ENCODE data around the gene SEMA3E. TPM values are rescaled to one million over a fixed set of nuclear protein-coding genes. Genes with fewer than 3 reads are reported as not detected.

Gene SEMA3E
- total and polyA plus RNA-seq, 7 donors = 0.04 to 0.46 (median 0.27) TPM

DNA sequence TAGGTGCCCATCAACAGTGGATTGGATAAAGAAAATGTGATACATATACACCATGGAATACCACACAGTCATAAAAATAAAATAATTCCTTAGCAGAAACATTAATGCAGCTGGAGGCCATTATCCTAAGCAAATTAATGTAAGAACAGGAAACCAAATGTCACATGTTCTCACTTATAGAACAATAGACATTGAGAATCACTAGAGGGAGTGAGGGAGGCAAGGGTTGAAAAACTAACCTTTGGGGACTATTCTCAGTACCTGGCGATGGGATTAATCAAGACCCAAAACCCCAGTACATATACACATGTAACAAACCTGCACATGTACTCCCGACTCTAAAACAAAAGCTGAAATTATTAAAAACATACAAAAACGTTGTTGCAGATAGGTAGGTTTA is 222.6 kb downstream of the SEMA3E start:
- intact Hi-C loops (cut with DNase I) = no loop called here
- Histone ChIP-seq H3K4me1 (no peaks in the 10 kb centered on the region), H3K4me3 (no peak overlapping the region), H3K9me3 (no peaks in the 10 kb centered on the region), H3K27ac (no peak overlapping the region), H3K36me3 (ENCODE audit: insufficient read depth in 1 of 2, low read depth in 1 of 2) (no peaks in the 10 kb centered on the region), H3K27me3 (ENCODE audit: insufficient read depth in 3 of 3, low read length in 2 of 3) (no peaks in the 10 kb centered on the region)
- ATAC-seq (no peak), DNase-seq (no peak)
- TF ChIP-seq, protein P1, sequence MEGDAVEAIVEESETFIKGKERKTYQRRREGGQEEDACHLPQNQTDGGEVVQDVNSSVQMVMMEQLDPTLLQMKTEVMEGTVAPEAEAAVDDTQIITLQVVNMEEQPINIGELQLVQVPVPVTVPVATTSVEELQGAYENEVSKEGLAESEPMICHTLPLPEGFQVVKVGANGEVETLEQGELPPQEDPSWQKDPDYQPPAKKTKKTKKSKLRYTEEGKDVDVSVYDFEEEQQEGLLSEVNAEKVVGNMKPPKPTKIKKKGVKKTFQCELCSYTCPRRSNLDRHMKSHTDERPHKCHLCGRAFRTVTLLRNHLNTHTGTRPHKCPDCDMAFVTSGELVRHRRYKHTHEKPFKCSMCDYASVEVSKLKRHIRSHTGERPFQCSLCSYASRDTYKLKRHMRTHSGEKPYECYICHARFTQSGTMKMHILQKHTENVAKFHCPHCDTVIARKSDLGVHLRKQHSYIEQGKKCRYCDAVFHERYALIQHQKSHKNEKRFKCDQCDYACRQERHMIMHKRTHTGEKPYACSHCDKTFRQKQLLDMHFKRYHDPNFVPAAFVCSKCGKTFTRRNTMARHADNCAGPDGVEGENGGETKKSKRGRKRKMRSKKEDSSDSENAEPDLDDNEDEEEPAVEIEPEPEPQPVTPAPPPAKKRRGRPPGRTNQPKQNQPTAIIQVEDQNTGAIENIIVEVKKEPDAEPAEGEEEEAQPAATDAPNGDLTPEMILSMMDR (IDR thresholded peaks at IDR 0.05) = no peak
- WGBS, 3 donors = 74 to 81% (median 78%) methylated on average over 3 of the region's 3 CpGs

DNA sequence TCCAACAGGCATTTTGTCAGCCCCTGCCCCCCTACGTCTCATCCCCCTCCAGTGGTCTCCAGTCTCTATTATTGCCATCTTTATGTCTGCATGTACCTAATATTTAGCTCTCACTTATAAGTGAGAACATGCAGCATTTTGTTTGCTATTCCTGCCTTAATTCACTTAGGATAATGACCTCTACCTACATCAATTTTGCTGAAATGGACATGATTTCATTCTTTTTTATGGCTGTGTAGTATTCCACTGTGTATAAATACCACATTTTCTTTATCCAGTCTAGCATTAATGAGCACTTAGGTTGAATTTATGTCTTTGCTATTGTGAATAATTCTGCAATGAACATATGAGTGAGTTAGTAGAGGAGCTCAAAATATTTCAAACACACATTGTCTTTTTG is 229.9 kb downstream of the SEMA3E start:
- WGBS, 3 donors = 80 to 87% (median 83%) methylated on average over 1 of the region's 1 CpG
- no peak for ATAC-seq
- intact Hi-C loops (cut with DNase I) = loop anchor here (10.0 kb wide), 1 partner anchor 236 kb away; no protein-coding TSS in a partner anchor

DNA sequence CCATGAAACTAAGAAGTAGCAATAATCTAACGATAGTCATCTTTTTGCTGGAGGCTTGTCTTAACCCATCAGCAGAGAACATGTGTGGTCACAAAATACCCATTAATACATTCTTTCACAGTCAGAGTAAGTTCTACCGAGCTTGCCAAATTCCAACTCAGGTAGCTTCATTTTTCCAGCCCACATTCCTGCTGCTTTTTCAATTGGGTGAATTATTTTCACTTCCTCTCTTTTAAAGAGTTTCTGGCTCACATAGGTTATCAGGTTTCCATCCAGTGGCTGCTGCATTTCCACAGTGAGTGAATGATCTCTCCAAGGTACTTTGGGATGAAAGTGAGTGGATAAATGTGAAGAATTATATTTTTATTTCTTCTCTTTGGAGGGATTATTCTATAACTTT is 233.1 kb downstream of the SEMA3E start:
- Histone ChIP-seq H3K4me3 (no peak overlapping the region), H3K9me3 (no peaks in the 10 kb centered on the region), H3K36me3 (ENCODE audit: insufficient read depth in 1 of 2, low read depth in 1 of 2) (no peaks in the 10 kb centered on the region), H3K27me3 (ENCODE audit: insufficient read depth in 3 of 3, low read length in 2 of 3) (no peaks in the 10 kb centered on the region), H3K4me1 (no peaks in the 10 kb centered on the region), H3K27ac (no peak overlapping the region)
- DNase-seq (no peak), ATAC-seq (no peak)
- 12 to 23% (median 17%) methylated on average over 2 of the region's 2 CpGs for WGBS, 3 donors
- TF ChIP-seq, protein P1 (IDR thresholded peaks at IDR 0.05) = no peak
- intact Hi-C loops (cut with DNase I) = loop anchor here (10.0 kb wide), 1 partner anchor 239 kb away; no protein-coding TSS in a partner anchor

More for the DNA sequence above, 229.9 kb downstream of the SEMA3E start:
- H3K4me1 ChIP-seq = no peaks in the 10 kb centered on the region
- TF ChIP-seq, protein P1 (IDR thresholded peaks at IDR 0.05) = no peak
- no peaks in the 10 kb centered on the region for H3K9me3 ChIP-seq
- no peaks in the 10 kb centered on the region for H3K36me3 ChIP-seq (ENCODE audit: insufficient read depth in 1 of 2, low read depth in 1 of 2)
- no peak overlapping the region for H3K4me3 ChIP-seq
- H3K27me3 ChIP-seq (ENCODE audit: insufficient read depth in 3 of 3, low read length in 2 of 3) = no peaks in the 10 kb centered on the region
- DNase-seq = no peak
- no peak overlapping the region for H3K27ac ChIP-seq

DNA sequence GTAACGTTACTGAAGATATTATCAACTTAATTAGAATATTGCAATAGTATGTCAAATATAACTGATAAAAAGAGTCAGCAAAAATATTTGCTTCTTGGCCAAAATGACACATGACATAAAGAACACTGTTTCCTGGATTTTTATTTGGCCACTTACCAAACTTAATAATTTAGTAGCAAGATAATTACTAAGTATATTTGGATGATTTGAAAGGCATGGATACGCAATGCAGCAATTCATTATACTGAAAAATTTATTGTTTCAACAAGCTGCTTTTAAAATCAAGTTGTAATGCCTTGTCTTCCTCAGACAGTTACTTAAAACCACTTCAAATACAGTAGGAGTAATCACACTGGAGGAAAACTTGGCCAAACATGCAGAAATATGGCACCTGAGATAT is 234.0 kb downstream of the SEMA3E start:
- TF ChIP-seq, protein P1 (IDR thresholded peaks at IDR 0.05) = no peak
- intact Hi-C loops (cut with DNase I) = loop anchor here (10.0 kb wide), 1 partner anchor 240 kb away; no protein-coding TSS in a partner anchor
- WGBS, 3 donors = 32 to 42% (median 38%) methylated on average over 2 of the region's 2 CpGs

DNA sequence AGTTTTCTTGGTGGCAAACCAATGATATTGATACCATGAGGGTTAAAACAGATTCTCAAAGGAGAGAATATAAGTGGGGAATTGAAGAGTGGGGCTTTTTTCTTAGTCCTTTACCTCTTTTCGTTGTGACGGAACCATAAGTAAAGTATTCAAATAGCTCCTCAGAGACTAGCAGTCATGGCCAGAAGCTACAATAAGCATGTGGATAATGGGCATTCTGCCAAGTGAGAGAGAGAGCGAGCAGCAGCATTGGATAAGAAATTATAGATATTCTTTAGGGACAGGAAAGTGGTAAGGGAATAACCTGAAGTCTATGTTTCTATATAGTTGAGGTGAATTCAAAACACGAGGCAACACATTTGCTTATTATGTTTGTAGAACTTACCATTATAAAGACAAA is 235.1 kb downstream of the SEMA3E start:
- H3K4me1 ChIP-seq = no peaks in the 10 kb centered on the region
- no peak overlapping the region for H3K4me3 ChIP-seq
- 4 to 11% (median 7%) methylated on average over 4 of the region's 4 CpGs for WGBS, 3 donors
- H3K27me3 ChIP-seq (ENCODE audit: insufficient read depth in 3 of 3, low read length in 2 of 3) = no peaks in the 10 kb centered on the region
- no peak for DNase-seq
- no peaks in the 10 kb centered on the region for H3K9me3 ChIP-seq
- ATAC-seq = no peak
- TF ChIP-seq, protein P1 (IDR thresholded peaks at IDR 0.05) = no peak
- intact Hi-C loops (cut with DNase I) = loop anchor here (10.0 kb wide), 1 partner anchor 241 kb away; no protein-coding TSS in a partner anchor
- no peak overlapping the region for H3K27ac ChIP-seq
- no peaks in the 10 kb centered on the region for H3K36me3 ChIP-seq (ENCODE audit: insufficient read depth in 1 of 2, low read depth in 1 of 2)

More for the DNA sequence above, 234.0 kb downstream of the SEMA3E start:
- no peak for DNase-seq
- no peaks in the 10 kb centered on the region for H3K9me3 ChIP-seq
- H3K4me3 ChIP-seq = no peak overlapping the region
- no peak for ATAC-seq
- H3K27ac ChIP-seq = no peak overlapping the region
- H3K4me1 ChIP-seq = no peaks in the 10 kb centered on the region
- H3K36me3 ChIP-seq (ENCODE audit: insufficient read depth in 1 of 2, low read depth in 1 of 2) = no peaks in the 10 kb centered on the region
- no peaks in the 10 kb centered on the region for H3K27me3 ChIP-seq (ENCODE audit: insufficient read depth in 3 of 3, low read length in 2 of 3)

Data from psoas muscle (tissue), 8 donors.